KOPT-K1 (cell line): Measurements from ENCODE around the gene DHRSX.
"Not testable (repeated sequence)": the region's sequence is repeated elsewhere in the genome, so short reads cannot be mapped to it uniquely, and the experiment has no call there.

Experiments
- H3K27ac ChIP-seq: fragments of 200-600 bp; sonication (generic); 2 replicates; pipeline ENCODE4 v1.5.1; 2016; ENCODE audit warnings: antibody characterized with exemption, mild to moderate bottlenecking, low read depth, low read length; ENCODE audit not compliant: poor library complexity, severe bottlenecking
- H3K36me3 ChIP-seq: fragments of 200-600 bp; sonication (generic); 2 replicates; pipeline ENCODE4 v1.5.1; 2017; ENCODE audit warnings: antibody characterized with exemption, mild to moderate bottlenecking, low read length, moderate library complexity; ENCODE audit not compliant: insufficient read depth
- H3K9me3 ChIP-seq: fragments of 200-600 bp; sonication (generic); 2 replicates; pipeline ENCODE4 v1.5.1; 2017; ENCODE audit warnings: antibody characterized with exemption, low read length, mild to moderate bottlenecking; ENCODE audit not compliant: insufficient read depth, poor library complexity, severe bottlenecking

DHRSX gene

DNA sequence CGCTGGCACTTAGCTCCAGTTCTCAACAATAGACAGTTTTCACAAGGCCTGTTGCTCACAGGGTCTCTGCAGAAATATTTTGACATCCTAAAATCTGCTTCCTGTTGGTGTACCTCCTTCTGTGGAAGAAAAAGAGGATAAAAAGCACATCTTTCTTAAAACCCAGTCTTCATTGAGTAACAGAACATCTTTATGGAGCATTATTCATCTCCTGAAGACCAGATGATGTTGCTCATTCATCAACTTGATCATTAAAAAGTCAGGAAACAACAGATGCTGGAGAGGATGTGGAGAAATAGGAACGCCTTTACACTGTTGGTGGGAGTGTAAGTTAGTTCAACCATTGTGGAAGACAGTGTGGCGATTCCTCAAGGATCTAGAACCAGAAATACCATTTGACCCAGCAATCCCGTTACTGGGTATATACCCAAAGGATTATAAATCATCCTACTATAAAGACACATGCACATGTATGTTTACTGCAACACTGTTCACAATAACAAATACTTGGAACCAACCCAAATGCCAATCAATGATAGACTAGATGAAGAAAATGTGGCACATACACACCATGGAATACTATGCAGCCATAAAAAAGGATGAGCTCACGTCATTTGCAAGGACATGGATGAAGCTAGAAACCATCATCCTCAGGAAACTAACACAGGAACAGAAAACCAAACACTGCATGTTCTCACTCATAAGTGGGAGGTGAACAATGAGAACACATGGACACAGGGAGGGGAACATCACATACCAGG lies 33.7 kb upstream of the DHRSX start:
- not testable (repeated sequence) for H3K36me3 ChIP-seq, H3K9me3 ChIP-seq, H3K27ac ChIP-seq

DNA sequence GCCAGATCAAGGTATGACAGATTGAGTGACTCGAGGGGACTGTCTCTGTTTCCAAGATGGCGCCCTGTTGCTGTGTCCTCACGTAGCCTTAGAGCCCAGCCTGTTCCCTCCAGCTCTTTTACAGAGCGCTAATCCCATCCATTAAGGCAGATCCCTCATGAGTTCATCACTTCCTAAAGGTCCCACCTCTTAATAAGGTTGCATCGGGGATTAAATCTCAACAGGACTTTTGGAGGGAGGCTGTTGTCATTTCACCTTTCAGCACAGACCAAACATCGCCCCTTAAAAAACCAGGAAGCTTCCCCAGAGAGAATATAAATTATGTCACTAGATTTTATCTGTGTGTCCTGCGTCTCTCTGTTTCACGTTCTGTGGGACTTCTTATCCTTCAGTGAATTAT lies 32.6 kb upstream of the DHRSX start:
- H3K27ac ChIP-seq: no peak overlapping the region
- H3K9me3 ChIP-seq: no peaks in the 10 kb centered on the region
- H3K36me3 ChIP-seq: no peaks in the 10 kb centered on the region

DNA sequence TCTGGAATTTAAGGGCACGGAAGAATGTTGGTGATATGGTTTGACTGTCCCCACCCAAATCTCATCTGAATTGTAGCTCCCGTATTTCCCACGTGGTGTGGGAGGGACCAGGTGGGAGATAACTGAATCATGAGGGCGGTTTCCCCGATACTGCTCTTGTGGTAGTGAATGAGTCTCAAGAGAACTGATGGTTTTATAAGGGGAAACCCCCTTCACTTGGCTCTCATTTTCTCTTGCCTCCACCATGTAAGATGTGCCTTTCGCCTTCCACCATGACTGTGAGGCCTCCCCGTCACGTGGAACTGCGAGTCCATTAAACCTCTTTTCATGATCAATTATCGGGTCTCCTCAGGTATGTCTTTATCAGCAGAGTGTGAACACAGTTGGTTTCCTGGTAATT lies 25.6 kb upstream of the DHRSX start:
- H3K36me3 ChIP-seq: no peaks in the 10 kb centered on the region
- no peak overlapping the region for H3K27ac ChIP-seq
- no peaks in the 10 kb centered on the region for H3K9me3 ChIP-seq

DNA sequence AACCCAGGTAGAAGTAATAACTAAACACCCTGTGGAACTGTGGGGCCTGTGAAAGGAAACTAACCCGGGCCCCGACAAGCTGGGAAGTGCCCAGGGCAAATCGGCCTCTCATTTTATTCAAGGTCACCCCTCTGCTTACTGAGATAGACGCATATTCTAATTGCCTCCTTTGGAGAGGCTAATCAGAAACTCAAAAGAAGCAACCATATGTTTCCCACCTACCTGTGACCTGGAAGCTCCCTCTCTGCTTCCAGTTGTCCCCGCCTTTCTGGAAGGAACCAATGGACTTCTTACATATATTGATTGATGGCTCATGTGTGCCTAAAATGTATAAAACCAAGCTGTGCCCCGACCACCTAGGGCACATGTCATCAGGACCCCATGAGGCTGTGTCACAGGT lies 23.1 kb upstream of the DHRSX start:
- H3K27ac ChIP-seq: no peak overlapping the region

DNA sequence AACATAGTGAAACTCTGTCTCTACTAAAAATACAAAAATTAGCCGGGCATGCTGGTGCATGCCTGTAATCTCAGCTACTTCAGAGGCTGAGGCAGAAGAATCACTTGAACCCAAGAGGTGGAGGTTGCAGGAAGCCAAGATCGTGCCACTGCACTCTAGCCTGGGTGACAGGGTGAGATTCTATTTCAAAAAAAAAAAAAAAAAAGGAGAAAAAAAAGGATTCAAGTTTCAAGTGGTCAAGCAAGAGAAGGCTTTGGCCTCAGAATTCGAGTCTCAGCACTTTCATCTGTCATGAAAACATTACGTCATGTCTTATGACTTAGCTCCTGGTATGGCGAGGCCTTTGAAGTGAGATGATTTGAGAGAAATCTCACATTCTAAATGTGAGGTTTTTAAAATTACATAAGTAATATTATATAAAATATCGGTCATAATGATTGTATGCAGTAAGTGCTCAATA lies 21.2 kb upstream of the DHRSX start:
- no peaks in the 10 kb centered on the region for H3K36me3 ChIP-seq
- H3K27ac ChIP-seq: no peak overlapping the region
- H3K9me3 ChIP-seq: no peaks in the 10 kb centered on the region

More for the DNA sequence above, 23.1 kb upstream of the DHRSX start:
- Histone ChIP-seq H3K9me3 (no peaks in the 10 kb centered on the region), H3K36me3 (no peaks in the 10 kb centered on the region)

DNA sequence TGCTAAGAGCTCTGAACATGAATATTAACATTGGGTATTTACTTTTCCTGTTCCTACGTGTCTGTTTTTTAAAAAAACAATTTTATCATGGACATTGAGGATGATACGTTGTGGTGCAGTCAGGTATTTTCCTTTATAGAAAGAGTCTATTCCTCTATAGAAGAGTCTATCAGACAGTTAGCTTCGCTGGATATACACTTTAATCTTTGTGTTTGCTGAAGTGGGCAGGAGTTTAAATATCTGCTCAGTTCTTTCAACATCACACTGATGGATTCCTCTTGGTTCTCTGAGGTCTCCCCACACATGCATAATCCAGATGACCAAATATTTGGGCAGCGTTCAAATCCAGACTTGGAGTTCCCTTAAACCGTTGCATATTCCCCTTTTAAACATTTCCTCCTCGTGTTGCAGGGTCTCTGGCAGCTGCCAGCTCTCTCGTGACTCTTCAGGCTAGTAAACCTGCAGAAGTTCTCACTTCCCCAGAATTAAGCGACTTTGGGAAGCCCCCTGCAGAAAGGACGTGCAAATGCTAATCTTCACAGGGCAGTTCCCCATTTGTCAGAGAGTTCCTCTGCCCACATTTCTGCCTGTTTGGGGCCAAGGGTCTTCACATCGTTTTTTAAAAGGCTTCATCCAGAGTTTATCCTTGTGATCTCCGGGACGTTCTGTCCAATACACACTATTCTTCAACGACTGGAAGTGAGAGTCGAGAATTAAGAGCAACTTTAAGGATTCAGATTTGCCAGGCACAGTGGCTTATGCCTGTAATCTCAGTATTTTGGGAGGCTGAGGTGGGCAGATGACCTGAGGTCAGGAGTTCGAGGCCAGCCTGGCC lies 20.5 kb upstream of the DHRSX start:
- no peak overlapping the region for H3K27ac ChIP-seq
- H3K9me3 ChIP-seq: no peaks in the 10 kb centered on the region
- no peaks in the 10 kb centered on the region for H3K36me3 ChIP-seq

DNA sequence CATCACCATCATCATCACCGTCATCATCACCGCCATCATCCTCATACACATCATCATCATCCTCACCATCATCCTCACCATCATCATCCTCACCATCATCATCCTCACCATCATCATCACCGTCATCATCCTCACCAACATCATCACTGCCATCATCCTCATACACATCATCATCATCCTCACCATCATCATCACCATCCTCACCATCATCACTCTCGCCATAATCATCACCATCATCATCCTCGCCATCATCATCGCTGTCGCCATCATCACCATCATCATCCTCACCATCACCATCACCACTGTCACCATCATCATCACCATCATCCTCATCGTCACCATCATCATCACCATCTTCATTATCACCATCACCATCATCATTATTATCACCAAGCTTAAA lies 19.8 kb upstream of the DHRSX start:
- H3K9me3 ChIP-seq: no peaks in the 10 kb centered on the region
- no peaks in the 10 kb centered on the region for H3K36me3 ChIP-seq
- H3K27ac ChIP-seq: no peak overlapping the region

DNA sequence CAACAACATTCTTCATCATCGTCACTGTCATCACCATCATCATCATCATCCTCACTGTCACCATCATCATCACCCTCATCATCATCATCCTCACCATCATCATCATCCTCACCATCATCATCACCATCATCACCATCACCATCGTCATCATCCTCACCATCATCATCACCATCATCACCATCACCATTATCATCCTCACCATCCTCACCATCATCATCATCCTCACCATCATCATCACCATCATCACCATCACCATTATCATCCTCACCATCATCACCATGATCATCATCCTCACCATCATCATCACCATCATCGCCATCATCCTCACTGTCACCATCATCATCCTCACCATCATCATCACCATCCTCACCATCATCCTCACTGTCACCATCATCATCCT lies 18.9 kb upstream of the DHRSX start:
- H3K36me3 ChIP-seq, H3K9me3 ChIP-seq, H3K27ac ChIP-seq: not testable (repeated sequence)

DNA sequence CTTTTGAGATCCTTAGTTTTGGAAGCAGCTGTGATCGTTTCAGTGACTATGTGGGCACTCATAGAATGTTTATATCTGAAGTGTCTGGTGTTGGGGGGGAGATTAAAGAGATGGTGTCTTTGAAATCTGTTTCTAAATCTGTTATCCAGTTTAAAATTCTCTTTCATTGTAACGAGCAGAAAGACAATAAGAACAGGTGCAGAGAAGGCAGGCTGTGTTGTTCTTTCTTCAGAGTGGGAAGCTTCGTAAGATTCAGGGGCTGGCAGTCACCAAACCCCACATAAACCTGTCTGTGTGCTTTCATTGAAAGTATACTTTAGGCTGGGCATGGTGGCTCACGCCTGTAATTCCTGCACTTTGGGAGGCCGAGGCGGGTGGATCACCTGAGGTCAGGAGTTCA lies 16.3 kb upstream of the DHRSX start:
- H3K27ac ChIP-seq: no peak overlapping the region
- H3K36me3 ChIP-seq: no peaks in the 10 kb centered on the region
- H3K9me3 ChIP-seq: no peaks in the 10 kb centered on the region

DNA sequence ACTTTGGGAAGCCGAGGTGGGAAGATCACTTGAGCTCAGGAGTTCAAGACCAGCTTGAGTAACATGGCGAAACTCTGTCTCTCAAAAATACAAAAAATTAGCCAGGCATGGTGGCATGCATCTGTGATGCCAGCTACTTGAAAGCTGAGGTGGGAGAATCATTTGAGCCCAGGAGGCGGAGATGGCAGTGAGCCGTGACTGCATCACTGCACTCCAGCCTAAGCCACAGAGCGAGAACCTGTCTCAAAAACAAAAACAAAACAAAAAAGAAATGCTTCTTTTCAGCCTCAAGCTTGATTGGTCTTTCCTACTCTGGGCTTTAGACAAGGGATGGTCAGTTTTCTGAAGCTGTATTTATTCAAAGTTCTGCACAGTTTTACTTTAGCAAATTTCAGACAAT lies 15.8 kb upstream of the DHRSX start:
- Histone ChIP-seq H3K27ac (no peak overlapping the region), H3K36me3 (no peaks in the 10 kb centered on the region), H3K9me3 (no peaks in the 10 kb centered on the region)

DNA sequence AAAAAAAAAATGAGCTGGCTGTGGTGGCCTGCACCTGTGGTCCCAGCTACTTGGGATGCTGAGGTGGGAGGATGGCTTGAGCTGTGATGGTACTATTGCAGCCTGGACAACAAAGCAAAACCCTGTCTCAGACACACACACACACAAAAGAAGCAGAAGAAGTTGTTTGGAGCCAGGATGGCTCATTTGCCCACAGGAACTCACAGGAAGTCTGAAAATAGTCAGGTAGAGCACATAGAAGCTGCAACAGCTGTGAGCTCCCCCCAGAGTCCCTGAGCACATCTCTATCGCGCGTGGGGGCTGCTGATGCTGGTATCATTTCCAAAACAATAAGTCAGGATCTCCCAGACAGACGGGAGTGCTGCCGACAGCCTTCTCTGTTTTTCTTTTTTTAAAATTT lies 13.4 kb upstream of the DHRSX start:
- H3K36me3 ChIP-seq: no peaks in the 10 kb centered on the region
- H3K27ac ChIP-seq: no peak overlapping the region
- H3K9me3 ChIP-seq: no peaks in the 10 kb centered on the region

DNA sequence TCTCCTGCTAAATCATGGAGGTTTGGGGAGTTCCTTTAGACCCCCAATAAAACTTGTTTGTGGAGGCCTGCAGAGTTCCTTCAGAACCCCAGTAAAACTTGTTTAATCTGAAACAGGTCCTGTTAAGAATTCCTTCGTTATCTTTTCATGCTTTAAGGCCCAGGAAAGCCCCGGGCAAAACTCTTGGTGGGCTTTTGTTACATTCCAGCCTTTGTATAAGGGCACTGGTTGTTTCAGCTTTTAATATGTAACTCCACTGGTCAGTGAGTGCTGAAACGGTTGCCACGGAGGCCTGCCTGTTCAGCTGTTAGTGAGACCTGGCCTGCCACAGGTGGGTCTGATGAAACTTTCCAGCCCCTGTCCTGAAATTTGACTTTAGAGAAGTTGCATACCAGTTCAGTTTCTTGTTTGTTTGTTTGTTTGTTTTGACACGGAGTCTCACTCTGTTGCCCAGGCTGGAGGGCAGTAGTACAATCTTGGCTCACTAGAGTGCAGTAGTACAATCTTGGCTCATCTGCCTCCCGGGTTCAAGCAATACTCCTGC lies 12.4 kb upstream of the DHRSX start:
- no peaks in the 10 kb centered on the region for H3K36me3 ChIP-seq
- no peaks in the 10 kb centered on the region for H3K9me3 ChIP-seq
- H3K27ac ChIP-seq: no peak overlapping the region

DNA sequence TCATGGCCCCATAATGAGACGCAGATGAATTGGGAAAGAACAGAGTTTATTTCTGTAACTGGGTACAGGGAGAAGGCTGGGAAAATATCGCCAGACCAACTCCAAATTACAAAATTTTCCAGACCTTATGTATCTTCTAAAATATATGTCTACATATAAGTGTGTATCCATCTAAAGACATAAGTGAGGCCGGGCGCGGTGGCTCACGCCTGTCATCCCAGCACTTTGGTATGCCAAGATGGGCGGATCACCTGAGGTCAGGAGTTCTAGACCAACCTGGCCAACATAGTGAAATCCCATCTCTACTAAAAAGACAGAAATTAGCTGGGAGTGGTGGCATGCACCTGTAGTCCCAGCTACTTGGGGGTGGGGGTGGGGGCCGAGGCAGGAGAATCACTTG lies 11.7 kb upstream of the DHRSX start:
- Histone ChIP-seq H3K36me3 (no peaks in the 10 kb centered on the region), H3K27ac (no peak overlapping the region)

DNA sequence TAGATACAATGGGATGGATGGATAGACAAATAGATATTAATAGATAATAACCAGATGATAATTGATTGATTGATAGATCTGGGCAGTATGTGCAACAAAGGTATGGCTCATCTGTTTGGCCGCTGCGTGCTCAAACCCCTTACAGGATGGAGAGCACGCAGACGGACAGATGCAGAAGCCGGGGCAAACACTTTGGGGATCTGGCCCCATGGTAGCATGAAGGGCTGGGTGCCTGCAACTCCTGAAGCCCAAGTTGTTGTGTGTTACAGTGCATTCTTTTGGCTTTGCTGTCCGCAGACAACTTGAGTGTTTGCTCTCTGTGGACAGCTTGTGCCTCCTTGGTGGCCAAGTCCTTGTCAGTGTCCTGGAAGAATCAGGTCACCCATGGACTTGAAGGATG lies 10.6 kb upstream of the DHRSX start:
- H3K36me3 ChIP-seq: no peaks in the 10 kb centered on the region
- no peak overlapping the region for H3K27ac ChIP-seq
- no peaks in the 10 kb centered on the region for H3K9me3 ChIP-seq

More for the DNA sequence above, 11.7 kb upstream of the DHRSX start:
- no peaks in the 10 kb centered on the region for H3K9me3 ChIP-seq

DNA sequence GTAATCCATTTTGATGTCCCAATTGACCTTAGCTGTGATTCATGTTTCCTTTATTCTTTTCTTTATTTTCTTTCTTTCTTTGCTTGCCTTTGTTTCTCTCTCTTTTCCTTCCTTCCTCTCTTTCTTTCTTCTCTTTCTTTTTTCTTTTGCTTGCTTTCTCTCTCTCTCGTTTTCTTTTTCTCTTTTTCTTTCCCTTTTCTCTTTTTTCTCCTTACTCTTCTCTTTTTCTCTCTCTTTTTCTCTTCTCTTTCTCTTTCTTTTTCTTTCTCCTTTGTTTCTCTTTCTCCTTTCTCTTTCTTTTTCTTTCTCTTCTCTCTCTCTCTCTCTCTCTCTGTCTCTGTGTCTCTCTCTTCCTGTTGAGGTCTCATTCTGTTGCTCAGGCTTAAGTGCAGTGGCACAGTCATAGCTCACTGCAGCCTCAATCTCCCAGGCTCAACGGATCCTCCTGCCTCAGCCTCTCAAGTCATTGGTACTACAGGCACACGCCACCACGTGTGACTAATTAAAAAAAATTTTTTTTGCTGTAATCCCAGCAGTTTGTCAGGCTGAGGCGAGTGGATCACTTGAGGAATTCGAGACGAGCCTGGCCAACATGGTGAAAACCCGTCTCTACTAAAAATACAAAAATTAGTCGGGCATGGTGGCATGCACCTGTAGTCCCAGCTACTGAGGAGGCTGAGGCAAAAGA lies 8.0 kb upstream of the DHRSX start:
- H3K9me3 ChIP-seq: no peaks in the 10 kb centered on the region

More for the DNA sequence above, 8.0 kb upstream of the DHRSX start:
- Histone ChIP-seq H3K36me3 (no peaks in the 10 kb centered on the region), H3K27ac (no peak overlapping the region)
